Right lobe of liver (tissue), 6 donors: ENCODE results near the gene CLMN. TPM values are rescaled to one million over a fixed set of nuclear protein-coding genes. Genes with fewer than 3 reads are reported as not detected.

Source experiments
- ATAC-seq, 4 donors: fragments of 200-7000 bp; cut with Tn5 transposase; one replicate each; pipeline ENCODE4 v1.9.1; 2020; ENCODE audit warnings: mild to moderate bottlenecking in 4 of 4, moderate library complexity in 4 of 4
- DNase-seq, 3 donors: peaks; one replicate each; pipeline ENCODE4 v3.0.0-alpha.2; 2020
- H3K27ac ChIP-seq, 3 donors: fragments of 200-600 bp; one replicate each; pipeline ENCODE4 v1.8.0; 2022
- H3K27me3 ChIP-seq, 2 donors: fragments of 200-600 bp; one replicate each; pipeline ENCODE4 v1.8.0; 2022
- H3K36me3 ChIP-seq, 4 donors: fragments of 200-600 bp; sonication (generic) in 1 of 4; one replicate each; pipeline versions ENCODE4 v1.5.1 to v1.8.0; 2017 to 2022; ENCODE audit warnings: control low read depth in 1 of 4
- H3K4me1 ChIP-seq, 4 donors: fragments of 200-600 bp; sonication (generic) in 1 of 4; one replicate each; pipeline versions ENCODE4 v1.5.1 to v1.8.0; 2017 to 2022; ENCODE audit warnings: control low read depth in 1 of 4
- H3K4me3 ChIP-seq, 3 donors: fragments of 200-600 bp; one replicate each; pipeline ENCODE4 v1.8.0; 2022
- H3K9me3 ChIP-seq, 4 donors: fragments of 200-600 bp; sonication (generic) in 1 of 4; one replicate each; pipeline versions ENCODE4 v1.5.1 to v1.8.0; 2017 to 2022; ENCODE audit warnings: control low read depth in 1 of 4
- POLR2A ChIP-seq: fragments of 450-650 bp; IDR thresholded peaks from one replicate; pipeline ENCODE4 v1.6.1; 2017; ENCODE audit warnings: antibody characterized with exemption, mild to moderate bottlenecking
- WGBS: methylation state at CpG from one replicate; pipeline ENCODE4 v1.1.6; 2018; ENCODE audit warnings: low coverage, low lambda C conversion rate; ENCODE audit not compliant: insufficient coverage; ENCODE audit errors: missing lambda C conversion rate; 5-methylcytosine and 5-hydroxymethylcytosine counted together
- intact Hi-C, 2 donors: fragments of 100-400 bp; cut with DNase I; formaldehyde crosslinking; loops; one replicate each; pipeline versions ENCODE4 v1.11.2 to v1.14.1; 2022
- total RNA-seq, 6 experiments: library from RNA; depleted of rRNA in 2 of 6; stranded (reverse); fragments of >200 nt in 2 of 6; fragmentation: NEBNext Ultra II Directional in 3 of 6; extraction: Animal tissue kit (Norgen Biotek cat#: 25700) in 3 of 6; gene quantifications; one replicate each; pipeline versions ENCODE4 v1.1.0 to v1.2.4, GENCODE V29; 2016 to 2023
- TF ChIP-seq, protein P1 (sequence below), 4 donors: fragments of 200-600 bp in 3 of 4; fragments of 450-650 bp in 1 of 4; IDR thresholded peaks; one replicate each; pipeline versions ENCODE4 v1.5.1 to v1.8.0; 2016 to 2022; ENCODE audit warnings: antibody characterized with exemption in 4 of 4, mild to moderate bottlenecking in 2 of 4
- donor health status: DM: no; HTN: yes; CAD: no.
- donor health status: DM: no; HTN: no; CAD: no.
- donor health status: DM: no; HTN: no; CAD: no.
- donor health status: DM: no; HTN: yes; CAD: no.
- donor health status: DM: no; HTN: yes; CAD: no.

CLMN gene
- total RNA-seq, 6 experiments from 2014 or later = 18.4 to 91.8 (median 47.8) TPM

DNA sequence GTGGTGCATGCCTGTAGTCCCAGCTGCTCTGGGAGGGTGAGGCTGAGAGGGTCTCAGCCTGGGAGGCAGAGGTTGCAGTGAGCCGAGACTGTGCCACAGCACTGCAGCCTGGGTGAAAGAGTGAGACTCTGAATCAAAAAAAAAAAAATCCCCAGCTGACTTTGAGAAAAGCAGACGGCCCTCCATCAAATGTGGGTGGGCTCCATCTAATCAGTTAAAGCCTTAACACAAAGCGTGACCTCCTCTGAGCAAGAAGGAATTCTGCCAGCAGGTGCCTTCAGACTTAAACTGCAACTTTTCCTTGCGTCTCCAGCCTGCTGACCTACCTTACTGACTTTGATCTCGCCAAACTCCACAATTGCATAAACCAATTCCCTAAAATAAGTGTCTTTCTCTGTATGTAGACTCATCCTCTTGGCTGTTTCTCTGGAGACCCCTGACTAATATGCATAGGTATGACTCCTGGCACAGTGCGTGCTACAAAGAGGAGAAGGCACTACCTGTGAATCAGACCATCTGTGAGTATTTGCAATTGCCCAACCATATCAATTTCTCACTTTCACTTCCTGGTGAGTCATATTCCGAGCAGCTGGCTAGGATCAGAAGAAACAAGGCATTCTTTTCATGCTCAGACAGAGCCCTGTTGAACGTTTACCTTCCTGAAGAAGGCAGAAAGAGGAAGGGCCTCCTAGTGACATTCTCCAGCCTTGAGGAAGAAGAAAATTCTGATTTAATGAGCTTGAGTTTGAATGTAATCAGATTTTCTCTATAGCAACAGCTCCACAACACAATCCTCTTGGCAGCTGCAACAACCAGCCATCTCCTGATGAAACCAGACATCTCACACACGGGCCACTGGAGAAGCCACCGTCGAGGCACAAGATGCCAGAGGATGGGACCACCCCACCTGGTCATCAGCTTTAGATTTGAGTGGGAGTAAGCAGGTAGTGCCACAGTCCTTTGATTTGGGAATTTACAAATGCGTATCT is 54.3 kb downstream of the CLMN start:
- TF ChIP-seq, protein P1, sequence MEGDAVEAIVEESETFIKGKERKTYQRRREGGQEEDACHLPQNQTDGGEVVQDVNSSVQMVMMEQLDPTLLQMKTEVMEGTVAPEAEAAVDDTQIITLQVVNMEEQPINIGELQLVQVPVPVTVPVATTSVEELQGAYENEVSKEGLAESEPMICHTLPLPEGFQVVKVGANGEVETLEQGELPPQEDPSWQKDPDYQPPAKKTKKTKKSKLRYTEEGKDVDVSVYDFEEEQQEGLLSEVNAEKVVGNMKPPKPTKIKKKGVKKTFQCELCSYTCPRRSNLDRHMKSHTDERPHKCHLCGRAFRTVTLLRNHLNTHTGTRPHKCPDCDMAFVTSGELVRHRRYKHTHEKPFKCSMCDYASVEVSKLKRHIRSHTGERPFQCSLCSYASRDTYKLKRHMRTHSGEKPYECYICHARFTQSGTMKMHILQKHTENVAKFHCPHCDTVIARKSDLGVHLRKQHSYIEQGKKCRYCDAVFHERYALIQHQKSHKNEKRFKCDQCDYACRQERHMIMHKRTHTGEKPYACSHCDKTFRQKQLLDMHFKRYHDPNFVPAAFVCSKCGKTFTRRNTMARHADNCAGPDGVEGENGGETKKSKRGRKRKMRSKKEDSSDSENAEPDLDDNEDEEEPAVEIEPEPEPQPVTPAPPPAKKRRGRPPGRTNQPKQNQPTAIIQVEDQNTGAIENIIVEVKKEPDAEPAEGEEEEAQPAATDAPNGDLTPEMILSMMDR (IDR thresholded peaks at IDR 0.05) = no peak
- peak; percentile 15 for TF ChIP-seq POLR2A
- Histone ChIP-seq H3K27ac (peak overlapping the region; percentile 51 to 73 (median 58)), H3K27me3 (no peaks in the 10 kb centered on the region), H3K36me3 (no peaks in the 10 kb centered on the region), H3K4me3 (no peak overlapping the region), H3K4me1 (peaks cover 0 to 32% (median 6%) of the 10 kb centered on the region in 4 donors), H3K9me3 (no peaks in the 10 kb centered on the region)
- intact Hi-C loops = no loop called here
- DNase-seq = peak in 1 of 3 donors; percentile 41
- WGBS = 20% methylated on average over 12 of the region's 12 CpGs
- ATAC-seq = peak; percentile 57 to 89 (median 74)

- H3K4me3 ChIP-seq = no peak overlapping the region
- peaks cover 0 to 32% (median 6%) of the 10 kb centered on the region in 4 donors for H3K4me1 ChIP-seq
- intact Hi-C loops = no loop called here
- H3K27ac ChIP-seq = peak overlapping the region; percentile 40 to 73 (median 51)
- no peak for ATAC-seq
- no peak for TF ChIP-seq POLR2A
- TF ChIP-seq, protein P1 (IDR thresholded peaks at IDR 0.05) = no peak
- H3K9me3 ChIP-seq = no peaks in the 10 kb centered on the region
- H3K36me3 ChIP-seq = no peaks in the 10 kb centered on the region
- WGBS = 81% methylated on average over 7 of the region's 10 CpGs
- H3K27me3 ChIP-seq = no peaks in the 10 kb centered on the region
- DNase-seq = no peak
Measured at GRCh38 chr14:95264271-95264973, 55.3 kb downstream of the CLMN start.

- peaks cover 0 to 32% (median 6%) of the 10 kb centered on the region in 4 donors for H3K4me1 ChIP-seq
Measured at GRCh38 chr14:95263527-95264231, 56.0 kb downstream of the CLMN start.

GRCh38 chr14:95262511-95262891 is 57.2 kb downstream of the CLMN start:
- H3K27ac ChIP-seq = peak overlapping the region in 2 of 3 donors; percentile 78 to 79
- H3K4me1 ChIP-seq = peaks cover 0 to 32% (median 6%) of the 10 kb centered on the region in 4 donors
- no peak for DNase-seq
- no peak overlapping the region for H3K4me3 ChIP-seq
- H3K9me3 ChIP-seq = no peaks in the 10 kb centered on the region
- H3K27me3 ChIP-seq = no peaks in the 10 kb centered on the region
- TF ChIP-seq, protein P1 (IDR thresholded peaks at IDR 0.05) = no peak
- intact Hi-C loops = no loop called here
- WGBS = 82% methylated on average over 3 of the region's 3 CpGs
- no peaks in the 10 kb centered on the region for H3K36me3 ChIP-seq
- ATAC-seq = no peak

More at GRCh38 chr14:95263527-95264231, 56.0 kb downstream of the CLMN start:
- TF ChIP-seq, protein P1 (IDR thresholded peaks at IDR 0.05) = no peak
- TF ChIP-seq POLR2A = no peak
- no peaks in the 10 kb centered on the region for H3K9me3 ChIP-seq
- no peaks in the 10 kb centered on the region for H3K36me3 ChIP-seq
- H3K4me3 ChIP-seq = no peak overlapping the region
- peak overlapping the region in 1 of 3 donors; percentile 79 for H3K27ac ChIP-seq
- H3K27me3 ChIP-seq = no peaks in the 10 kb centered on the region
- no peak for ATAC-seq
- DNase-seq = no peak
- WGBS = 89% methylated on average over 7 of the region's 7 CpGs
- intact Hi-C loops = no loop called here
